NCI-H2196 (cell line): Measurements from ENCODE around the gene ARAP2.

Experiments
- DNase-seq: peaks from one replicate; lab custom pipeline; 2025; ENCODE audit not compliant: unreplicated experiment; lab: John Stamatoyannopoulos, UW

Gene ARAP2

DNA sequence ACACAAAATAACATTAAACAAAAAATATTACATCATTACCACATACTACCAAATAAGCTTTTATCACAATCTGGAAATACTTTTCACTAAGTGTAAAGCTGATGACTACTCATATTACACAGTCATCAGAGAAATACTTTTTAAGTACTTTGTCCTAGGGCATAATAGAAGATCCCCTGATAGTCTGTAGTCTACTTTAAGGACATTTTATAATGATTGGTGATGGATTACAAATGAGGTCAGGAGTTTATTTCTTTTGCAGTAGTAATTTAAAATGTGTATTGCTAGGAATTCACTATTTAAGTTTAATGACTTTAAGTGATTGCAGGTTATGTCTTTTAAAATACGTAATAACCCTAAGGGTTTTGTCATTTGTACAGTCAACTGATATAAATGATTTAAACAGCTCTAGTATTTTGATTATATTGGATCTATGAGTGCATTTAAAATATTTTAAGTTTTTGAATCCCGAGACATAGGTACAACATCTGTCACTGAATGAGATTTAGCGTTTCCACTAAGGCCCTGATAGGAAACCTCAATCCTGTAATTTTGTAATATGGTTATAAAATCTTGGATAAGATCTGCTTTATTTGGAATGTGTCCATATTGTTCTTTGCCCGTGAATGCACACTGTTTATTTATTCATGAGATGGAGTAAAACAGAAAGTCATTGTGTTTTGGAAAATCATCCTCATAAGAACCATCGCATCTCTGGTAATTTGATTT, 189.5 kb downstream of the ARAP2 start:
- no peak for DNase-seq

DNA sequence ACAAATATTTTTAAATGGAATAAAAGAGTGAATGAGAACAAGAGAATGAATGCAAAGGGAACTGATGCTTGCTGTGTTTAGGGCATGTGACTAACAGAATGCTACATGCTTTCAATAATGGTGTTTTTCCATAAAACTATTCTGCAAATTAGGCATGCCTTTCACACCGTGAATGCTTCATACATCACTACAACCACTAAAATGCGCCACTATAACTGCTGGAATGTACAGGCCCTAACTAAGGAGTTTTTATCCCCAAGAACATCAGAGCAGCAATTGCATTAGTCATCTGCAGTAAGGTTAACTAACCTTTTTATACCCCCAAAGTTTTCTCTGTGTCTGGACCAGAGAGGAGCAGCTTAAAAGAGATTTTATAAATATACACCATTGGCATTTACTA, 190.4 kb downstream of the ARAP2 start:
- DNase-seq = no peak

DNA sequence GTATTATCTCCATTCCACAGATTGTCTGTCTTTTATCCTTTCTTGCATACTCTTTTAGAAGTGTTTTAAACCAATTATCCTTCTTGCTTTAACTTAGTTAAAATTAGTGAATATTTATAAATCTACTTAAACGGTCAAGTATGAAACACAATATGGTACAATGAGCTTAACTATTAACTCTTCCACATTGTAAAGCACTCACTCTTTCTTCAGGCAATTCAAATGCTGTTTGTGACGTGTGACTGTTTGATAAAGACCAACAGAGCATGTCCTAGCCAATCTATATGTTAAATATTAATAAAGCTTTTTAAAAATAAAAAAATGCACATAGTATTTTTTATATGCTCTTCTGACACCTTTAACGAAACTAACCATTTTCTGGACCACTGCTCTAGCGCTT, 192.7 kb downstream of the ARAP2 start:
- DNase-seq = no peak

DNA sequence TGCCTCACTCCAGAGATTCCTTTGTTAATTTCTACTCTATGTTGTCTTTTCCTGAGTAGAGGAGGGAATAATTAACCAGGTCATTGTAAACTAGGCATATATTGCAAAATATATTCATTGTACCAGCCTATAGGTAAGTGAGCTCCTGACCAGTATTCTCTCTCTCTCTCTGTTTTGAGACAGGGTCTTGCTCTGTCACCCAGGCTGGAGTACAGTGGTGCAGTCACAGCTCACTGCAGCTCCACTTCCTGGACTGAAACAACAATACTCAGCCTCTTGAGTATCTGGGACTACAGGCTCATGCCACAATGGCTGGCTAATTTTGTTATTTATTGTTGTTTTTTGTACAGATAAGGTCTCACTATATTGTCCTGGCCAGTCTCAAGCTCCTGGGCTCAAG, 198.3 kb downstream of the ARAP2 start:
- DNase-seq = no peak

DNA sequence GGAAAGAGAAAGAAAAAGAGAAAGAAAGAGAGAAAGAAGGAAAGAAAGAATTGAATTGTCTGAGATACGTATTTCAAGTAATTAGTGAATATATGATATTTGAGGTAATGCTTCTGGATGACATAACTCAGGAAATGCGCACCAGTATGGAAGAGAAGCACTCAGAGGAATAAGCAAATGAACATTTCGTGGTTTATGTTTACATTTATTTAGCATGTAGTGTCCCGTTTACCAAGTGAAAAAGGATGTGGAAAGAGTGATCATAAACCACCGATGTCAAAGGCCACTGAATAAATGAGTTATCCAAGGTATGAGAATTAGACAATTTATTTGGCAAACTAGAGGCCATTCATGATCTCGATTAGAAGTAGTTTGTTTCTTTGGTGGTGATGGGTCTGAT, 200.4 kb downstream of the ARAP2 start:
- no peak for DNase-seq

DNA sequence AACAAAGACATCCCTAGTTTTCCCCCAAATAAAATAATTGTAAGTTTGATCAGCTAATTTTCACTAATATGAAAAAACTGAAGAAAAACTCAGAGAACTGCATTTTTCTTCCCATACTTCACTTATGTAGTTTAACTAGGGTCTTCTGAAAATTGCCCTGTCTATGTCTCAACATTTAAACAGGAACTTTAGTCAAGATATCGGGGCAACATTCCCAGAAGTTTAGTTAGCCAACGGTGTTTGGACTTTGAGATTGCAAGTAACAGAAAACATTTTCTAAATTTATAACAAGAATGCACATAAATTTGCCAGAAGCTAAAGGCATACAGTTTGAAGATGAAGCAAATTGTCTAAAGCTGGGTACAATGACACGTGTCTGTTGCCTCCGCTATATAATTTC, 201.1 kb downstream of the ARAP2 start:
- no peak for DNase-seq

DNA sequence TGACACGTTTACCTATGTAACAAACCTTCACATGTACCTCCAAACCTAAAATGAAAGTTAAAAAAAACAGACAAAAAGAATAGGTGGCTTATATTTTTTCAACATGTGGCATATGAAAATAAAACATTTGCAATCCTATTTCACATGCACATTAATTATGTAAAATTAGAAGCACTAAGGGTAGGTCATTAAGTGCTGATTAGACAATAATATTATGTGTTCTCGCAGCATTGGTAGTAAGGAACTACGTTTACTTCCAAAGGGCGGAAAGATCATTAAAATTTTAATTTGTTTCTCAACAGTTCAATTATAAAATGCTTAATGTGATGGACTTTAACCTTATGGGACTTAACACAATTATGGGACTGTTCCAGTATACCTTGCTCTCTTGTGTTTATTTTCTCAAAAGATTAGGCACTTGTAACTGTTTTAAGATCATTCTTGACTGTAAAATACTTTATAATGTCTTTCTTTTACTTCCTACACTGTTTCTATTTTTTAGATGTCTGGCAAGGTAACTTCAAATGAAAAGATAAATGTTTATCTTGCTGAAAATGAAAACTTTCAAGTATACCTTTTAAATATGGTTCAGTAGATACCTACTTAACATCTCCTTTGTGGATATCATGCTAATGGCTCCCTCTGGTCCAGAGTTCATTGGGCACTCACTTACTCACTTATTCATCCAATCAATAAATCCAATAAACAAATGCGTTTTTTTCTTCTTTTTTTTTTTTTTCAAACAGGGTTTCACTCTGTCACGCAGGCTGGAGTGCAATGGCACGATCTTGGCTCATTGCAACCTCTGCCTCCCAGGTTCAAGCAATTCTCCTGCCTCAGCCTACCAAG, 202.0 kb downstream of the ARAP2 start:
- DNase-seq = no peak

DNA sequence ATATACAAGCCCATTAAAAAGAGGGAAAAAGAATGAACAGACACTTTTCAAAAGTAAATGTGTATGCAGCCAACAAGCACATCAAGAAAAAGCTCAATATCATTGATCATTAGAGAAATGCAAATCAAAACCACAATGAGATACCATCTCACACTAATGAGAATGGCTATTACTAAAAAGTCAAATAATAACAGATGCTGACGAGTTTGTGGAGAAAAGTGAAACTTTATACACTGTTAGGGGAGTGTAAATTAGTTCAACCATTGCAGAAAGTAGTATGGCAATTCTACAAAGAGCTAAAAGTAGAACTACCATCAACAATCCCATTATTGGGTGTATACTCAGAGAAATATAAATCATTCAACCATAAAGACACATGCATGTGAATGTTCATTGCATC, 203.0 kb downstream of the ARAP2 start:
- no peak for DNase-seq

DNA sequence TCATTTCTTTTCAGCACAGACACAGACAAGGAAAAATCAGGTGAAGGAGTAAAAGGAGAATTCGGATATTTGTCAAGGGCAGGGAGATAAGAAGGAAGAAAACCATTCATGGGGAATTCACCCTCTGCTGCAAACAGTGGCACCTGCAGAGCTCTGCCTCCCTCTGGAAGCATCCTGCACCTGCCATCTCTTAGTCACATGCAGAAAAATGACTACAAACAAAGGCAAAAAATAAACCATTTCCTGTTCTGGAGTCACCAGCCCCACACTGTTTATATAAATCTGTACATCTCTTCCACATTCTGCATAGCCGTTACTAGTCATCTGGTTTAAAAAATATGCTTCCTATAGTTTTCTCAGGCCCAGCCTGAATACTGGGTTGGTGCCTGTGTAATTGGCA, 205.3 kb downstream of the ARAP2 start:
- no peak for DNase-seq

DNA sequence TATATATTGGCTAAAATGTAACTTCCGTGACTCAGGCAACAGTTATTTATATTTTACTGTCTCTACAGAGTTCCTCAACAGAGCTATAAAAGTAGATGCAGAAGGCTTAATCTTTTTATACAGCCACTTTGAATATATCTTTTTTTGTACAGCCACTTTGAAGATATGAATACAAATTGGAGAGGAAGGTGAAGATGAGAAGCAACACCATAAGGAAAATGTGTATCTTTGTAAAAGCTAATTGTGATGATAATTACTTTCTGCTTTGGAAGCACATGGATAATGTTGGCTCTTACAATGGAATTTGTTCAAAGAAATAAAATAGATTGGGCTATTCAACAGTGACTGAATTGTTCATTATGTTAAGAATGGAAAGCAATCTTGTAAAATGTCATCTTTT, 205.8 kb downstream of the ARAP2 start:
- no peak for DNase-seq

DNA sequence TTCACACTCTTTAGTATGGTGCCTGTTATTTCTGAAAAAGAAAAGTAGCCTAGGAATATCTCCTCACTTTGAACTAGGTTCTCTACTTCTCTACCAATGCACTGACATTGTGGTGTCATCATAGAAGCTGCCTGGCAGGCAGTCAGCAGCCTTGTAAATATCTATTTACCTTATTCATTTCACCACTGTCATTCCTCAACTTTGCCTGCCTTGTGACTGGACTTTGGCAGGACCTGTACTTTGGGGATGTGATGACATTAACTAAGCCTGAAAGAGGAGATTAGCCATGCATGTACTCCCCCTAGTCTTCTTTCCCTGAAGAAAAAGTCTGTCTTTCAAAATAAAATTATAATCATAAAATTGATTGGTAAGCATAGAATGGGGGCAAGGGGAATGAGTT, 207.2 kb downstream of the ARAP2 start:
- DNase-seq = no peak

DNA sequence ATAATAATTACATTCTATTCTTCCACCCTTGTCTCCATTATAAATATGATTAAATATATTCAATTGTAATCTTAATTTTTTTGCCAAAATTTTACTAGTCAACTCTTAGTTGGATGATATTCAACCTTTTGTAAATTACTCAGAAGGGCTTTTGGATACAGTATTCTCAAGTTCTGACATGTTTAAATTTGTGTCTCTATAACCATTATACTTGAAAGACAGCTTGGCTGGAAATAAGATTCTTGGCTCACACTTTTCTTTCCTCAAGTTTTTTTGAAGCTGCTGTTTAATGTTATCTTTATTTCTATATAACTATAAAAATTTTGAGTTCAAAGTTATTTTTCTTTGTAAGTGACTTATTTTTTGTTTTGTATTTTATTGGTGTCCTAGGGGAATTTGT, 214.4 kb downstream of the ARAP2 start:
- DNase-seq = no peak

DNA sequence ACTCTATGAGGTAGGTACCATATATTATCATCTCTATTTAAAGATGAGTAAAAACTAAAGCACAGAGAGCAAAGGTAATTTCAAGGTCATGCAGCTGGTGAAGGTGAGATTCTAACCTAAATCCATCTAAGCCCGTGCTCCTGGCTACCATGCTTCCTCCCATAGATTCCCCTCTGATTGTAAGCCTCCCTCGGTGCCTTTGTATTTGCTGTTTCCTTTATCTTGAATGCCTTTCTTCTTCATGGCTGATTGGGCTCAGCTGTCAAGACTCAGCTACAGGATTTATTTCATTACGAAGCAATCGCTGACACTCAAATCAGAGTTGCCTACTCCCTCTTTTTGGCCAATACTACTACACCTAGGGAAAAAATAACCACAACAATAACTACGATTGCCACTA, 217.1 kb downstream of the ARAP2 start:
- DNase-seq = no peak

DNA sequence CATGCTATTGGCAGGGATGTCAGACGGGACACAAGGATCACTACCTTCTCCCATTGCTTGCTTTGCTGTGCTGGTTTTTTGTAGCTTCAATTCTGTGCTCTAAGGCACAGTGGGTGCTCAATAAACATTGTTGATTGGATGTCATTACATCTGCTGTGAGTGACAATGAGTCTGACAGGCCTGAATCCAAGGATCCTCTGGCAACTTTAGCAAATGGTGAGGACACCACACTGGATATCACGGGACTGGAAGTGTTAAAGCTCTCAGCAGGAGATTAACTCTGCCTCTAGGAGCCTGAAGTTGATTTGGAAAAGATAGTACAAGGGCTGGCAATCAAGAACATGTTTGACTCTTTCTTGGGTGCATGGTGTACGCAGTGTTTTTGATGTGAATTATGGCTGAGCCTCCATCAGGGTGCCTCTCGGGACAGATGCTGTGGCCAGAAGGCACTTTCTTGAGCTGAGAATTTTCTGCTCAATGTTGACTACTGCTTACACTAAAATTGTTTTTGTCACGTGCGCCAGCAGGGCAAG, 217.9 kb downstream of the ARAP2 start:
- DNase-seq = no peak

DNA sequence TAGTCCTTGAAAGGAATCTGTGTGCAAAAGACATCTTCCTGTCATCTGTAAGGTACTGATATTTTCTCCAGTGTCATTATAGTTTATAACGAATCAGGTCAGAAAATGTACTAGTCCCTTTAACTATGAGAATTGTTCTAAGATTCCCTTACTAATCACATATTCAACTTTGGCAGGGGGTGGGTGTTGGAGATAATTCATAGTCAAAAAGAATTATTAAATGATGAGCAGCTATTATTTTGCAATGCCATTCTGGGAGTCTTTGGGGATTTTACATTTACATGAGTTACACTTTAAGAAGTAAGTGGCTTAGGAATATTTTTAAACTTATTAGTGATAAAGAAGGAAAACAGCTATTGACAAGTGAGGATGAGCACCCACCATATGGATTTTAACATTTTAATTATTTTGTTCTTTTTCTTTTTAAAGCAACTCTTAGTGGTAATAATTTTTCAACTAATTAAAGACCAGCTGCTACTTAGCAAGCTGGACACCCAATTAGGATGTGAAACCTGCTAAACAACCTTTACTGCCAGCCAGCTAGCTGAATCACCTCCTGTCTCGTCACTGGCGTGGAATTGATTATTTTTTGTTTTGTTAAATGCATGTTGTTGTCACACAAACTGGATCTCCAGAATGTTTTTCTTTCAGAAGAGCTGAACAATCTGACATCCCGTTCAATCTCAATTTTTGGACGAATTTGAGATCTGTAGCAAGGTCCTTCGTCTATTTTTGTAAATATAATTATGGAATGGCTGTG, 219.2 kb downstream of the ARAP2 start:
- no peak for DNase-seq

DNA sequence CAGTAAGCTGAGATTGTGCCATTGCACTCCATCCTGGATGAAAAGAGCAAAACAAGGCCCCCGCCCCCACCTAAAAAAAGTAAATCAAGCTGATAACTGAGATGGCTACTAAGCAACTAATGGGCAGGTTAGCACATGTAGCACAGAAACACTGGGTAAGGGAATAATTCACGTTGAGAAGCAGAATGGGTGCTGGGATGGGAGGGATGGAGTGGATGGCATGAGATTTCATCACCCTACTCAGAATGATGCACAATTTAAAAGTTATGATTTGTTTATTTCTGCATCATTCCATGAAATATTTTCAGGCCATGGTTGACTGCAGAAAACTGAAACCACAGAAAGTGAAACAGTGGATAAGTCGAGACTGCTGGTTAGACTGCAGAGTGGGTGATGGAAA, 224.0 kb downstream of the ARAP2 start:
- DNase-seq = no peak
